OCI-LY1 (cell line): Measurements from ENCODE around the gene TMEM200B.

Experiments used
- H2AFZ ChIP-seq: fragments of 200-600 bp; sonication (generic), shearing (Covaris generic); 2 replicates; pipeline ENCODE4 v1.6.0; 2014; ENCODE audit warnings: antibody characterized with exemption, mild to moderate bottlenecking, low read length
- H3F3A ChIP-seq: fragments of 200-600 bp; sonication (generic), shearing (Covaris generic); 2 replicates; pipeline ENCODE4 v1.6.0; 2014; ENCODE audit warnings: mild to moderate bottlenecking, antibody characterized with exemption, low read length, moderate library complexity; ENCODE audit not compliant: insufficient read depth
- H3K27ac ChIP-seq: fragments of 200-600 bp; sonication (generic); 2 replicates; pipeline ENCODE4 v1.5.1; 2014; ENCODE audit warnings: low read length, mixed run types, mild to moderate bottlenecking, low read depth; ENCODE audit not compliant: poor library complexity, severe bottlenecking
- H3K27me3 ChIP-seq: fragments of 200-600 bp; sonication (generic); 2 replicates; pipeline ENCODE4 v1.6.0; 2014; ENCODE audit warnings: antibody characterized with exemption, mild to moderate bottlenecking, low read length, moderate library complexity; ENCODE audit not compliant: insufficient read depth
- H3K36me3 ChIP-seq: fragments of 200-600 bp; sonication (generic); 2 replicates; pipeline ENCODE4 v1.6.1; 2014; ENCODE audit warnings: mild to moderate bottlenecking, antibody characterized with exemption, low read length, moderate library complexity, mixed read lengths; ENCODE audit not compliant: insufficient read depth
- H3K4me1 ChIP-seq: fragments of 200-600 bp; sonication (generic); 2 replicates; pipeline ENCODE4 v1.5.1; 2014; ENCODE audit warnings: mild to moderate bottlenecking, low read length, moderate library complexity; ENCODE audit not compliant: insufficient read depth, severe bottlenecking
- H3K4me2 ChIP-seq: fragments of 200-600 bp; sonication (generic), shearing (Covaris generic); 2 replicates; pipeline ENCODE4 v1.6.1; 2014; ENCODE audit warnings: low read length
- H3K4me3 ChIP-seq: fragments of 200-600 bp; sonication (generic); 2 replicates; pipeline ENCODE4 v1.5.1; 2014; ENCODE audit warnings: low read length, low read depth, mild to moderate bottlenecking, mixed read lengths; ENCODE audit not compliant: poor library complexity, severe bottlenecking
- H3K79me2 ChIP-seq: fragments of 200-600 bp; shearing (Covaris generic); 2 replicates; pipeline ENCODE4 v1.6.1; 2016; ENCODE audit warnings: mixed run types, low read length, mixed read lengths; ENCODE audit not compliant: insufficient read depth
- H3K9ac ChIP-seq: fragments of 200-600 bp; sonication (generic), shearing (Covaris generic); 2 replicates; pipeline ENCODE4 v1.6.1; 2014; ENCODE audit warnings: mild to moderate bottlenecking, low read length, mixed read lengths
- H3K9me2 ChIP-seq: fragments of 200-600 bp; sonication (generic), shearing (Covaris generic); 2 replicates; pipeline ENCODE4 v1.6.1; 2014; ENCODE audit warnings: low read depth, mild to moderate bottlenecking, low read length, mixed read lengths
- H3K9me3 ChIP-seq: fragments of 200-600 bp; shearing (Covaris generic); 2 replicates; pipeline ENCODE4 v1.6.1; 2014; ENCODE audit warnings: low read length, mixed read lengths
- H4K20me1 ChIP-seq: fragments of 200-600 bp; sonication (generic), shearing (Covaris generic); 2 replicates; pipeline ENCODE4 v1.6.0; 2016; ENCODE audit warnings: mild to moderate bottlenecking, low read length; ENCODE audit not compliant: insufficient read depth
- EZH2 ChIP-seq: fragments of 200-600 bp; sonication (generic), shearing (Covaris generic); IDR thresholded peaks from 2 replicates; pipeline ENCODE4 v1.8.0; 2017; ENCODE audit warnings: borderline replicate concordance, mixed run types, mild to moderate bottlenecking, antibody characterized with exemption, low read length, moderate library complexity, mixed read lengths
- TF ChIP-seq, protein P1 (sequence below): fragments of 200-600 bp; sonication (generic), shearing (Covaris generic); IDR thresholded peaks from 2 replicates; pipeline ENCODE4 v1.5.1; 2017; ENCODE audit warnings: mild to moderate bottlenecking, antibody characterized with exemption, low read length, moderate library complexity, mixed read lengths

The TMEM200B gene

DNA sequence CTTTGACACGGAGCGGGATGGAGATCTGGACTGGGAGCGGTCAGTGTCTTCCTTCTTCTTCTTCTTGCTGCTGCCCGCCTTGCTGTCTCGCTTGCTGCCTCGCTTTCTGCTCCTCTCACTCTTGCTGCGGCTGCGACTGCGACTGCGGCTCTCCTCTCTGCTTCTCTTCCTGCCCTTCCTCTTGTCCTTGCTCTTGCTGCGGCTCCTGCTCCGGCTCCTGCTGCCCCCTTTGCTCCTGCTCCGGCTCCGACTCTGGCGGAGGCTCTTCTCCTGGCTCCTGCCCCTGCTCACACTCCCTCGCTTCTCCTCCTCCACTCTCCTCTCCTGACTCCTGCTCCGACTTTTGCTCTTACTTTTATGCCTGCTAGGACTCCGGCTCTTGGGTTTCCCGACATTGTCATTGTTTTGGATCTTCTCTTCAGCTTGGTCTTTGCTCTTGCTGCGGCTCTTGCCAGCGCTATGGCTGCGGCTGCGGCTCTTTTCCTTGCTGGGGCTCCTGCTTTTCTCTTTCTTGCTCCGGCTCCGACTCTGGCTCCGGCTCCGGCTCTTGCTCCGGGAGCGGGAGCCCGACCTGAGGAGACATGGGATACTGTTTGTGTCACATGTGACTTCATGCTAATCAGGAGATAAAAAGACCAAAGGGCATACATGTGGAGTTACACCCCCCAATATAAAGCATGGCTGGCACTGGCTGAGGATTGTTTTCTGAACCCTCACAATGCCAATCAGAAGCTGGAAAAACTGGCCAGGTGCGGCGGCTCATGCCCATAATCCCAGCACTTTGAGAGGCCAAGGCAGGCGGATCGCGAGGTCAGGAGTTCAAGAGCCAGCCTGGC is 25.2 kb upstream of the TMEM200B start:
- H3K4me3 ChIP-seq: no peak overlapping the region
- H3K27me3 ChIP-seq: no peaks in the 10 kb centered on the region
- H3K27ac ChIP-seq: no peak overlapping the region
- no peaks in the 10 kb centered on the region for H3K79me2 ChIP-seq
- H3K36me3 ChIP-seq: peaks cover 92% of the 10 kb centered on the region
- TF ChIP-seq EZH2: no peak
- TF ChIP-seq, protein P1, sequence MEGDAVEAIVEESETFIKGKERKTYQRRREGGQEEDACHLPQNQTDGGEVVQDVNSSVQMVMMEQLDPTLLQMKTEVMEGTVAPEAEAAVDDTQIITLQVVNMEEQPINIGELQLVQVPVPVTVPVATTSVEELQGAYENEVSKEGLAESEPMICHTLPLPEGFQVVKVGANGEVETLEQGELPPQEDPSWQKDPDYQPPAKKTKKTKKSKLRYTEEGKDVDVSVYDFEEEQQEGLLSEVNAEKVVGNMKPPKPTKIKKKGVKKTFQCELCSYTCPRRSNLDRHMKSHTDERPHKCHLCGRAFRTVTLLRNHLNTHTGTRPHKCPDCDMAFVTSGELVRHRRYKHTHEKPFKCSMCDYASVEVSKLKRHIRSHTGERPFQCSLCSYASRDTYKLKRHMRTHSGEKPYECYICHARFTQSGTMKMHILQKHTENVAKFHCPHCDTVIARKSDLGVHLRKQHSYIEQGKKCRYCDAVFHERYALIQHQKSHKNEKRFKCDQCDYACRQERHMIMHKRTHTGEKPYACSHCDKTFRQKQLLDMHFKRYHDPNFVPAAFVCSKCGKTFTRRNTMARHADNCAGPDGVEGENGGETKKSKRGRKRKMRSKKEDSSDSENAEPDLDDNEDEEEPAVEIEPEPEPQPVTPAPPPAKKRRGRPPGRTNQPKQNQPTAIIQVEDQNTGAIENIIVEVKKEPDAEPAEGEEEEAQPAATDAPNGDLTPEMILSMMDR: no peak
- no peak overlapping the region for H3K9ac ChIP-seq
- H3K4me2 ChIP-seq: no peak overlapping the region
- no peaks in the 10 kb centered on the region for H4K20me1 ChIP-seq
- H3K4me1 ChIP-seq: no peaks in the 10 kb centered on the region
- no peaks in the 10 kb centered on the region for H3F3A ChIP-seq
- no peaks in the 10 kb centered on the region for H3K9me3 ChIP-seq
- no peaks in the 10 kb centered on the region for H3K9me2 ChIP-seq
- H2AFZ ChIP-seq: no peak overlapping the region

DNA sequence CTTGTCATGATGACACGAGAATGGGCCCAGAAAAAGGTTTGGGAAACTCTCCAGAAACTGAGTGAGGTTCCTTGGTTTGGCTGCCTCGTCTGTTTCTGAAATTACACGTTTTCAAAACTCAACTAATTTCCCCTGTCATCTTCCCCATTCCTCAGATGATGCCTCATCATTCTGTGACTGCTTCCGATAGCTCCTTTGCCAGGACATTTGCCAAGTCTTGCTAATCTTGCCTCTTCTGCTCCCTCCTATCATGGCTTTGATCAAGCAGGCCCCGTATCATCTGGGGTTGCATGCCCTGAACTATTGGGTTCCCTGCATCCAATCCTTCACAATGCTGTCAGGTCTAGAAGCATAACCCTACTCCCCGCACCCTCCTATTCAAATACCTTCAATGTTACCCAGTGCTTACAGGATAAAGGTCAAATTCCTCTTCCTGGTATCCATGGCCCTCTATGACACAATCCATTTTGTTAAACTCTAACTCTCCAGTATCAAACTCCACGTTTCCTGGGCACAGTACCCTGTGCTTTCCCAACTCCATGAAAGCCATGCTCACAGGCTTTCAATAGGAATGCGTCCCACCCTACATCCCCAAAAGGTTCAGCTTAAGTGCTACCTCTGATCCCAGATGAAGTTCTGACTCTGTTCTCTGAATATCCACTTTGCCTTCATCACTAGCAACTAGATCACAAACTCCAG is 22.2 kb upstream of the TMEM200B start:
- H3K36me3 ChIP-seq: peaks cover 62% of the 10 kb centered on the region
- H2AFZ ChIP-seq: no peak overlapping the region
- H4K20me1 ChIP-seq: no peaks in the 10 kb centered on the region
- no peak overlapping the region for H3K9ac ChIP-seq
- H3K4me3 ChIP-seq: no peak overlapping the region
- H3K4me2 ChIP-seq: no peak overlapping the region
- H3K27ac ChIP-seq: no peak overlapping the region
- no peaks in the 10 kb centered on the region for H3K9me3 ChIP-seq
- no peaks in the 10 kb centered on the region for H3K9me2 ChIP-seq
- H3K4me1 ChIP-seq: no peaks in the 10 kb centered on the region
- no peaks in the 10 kb centered on the region for H3K79me2 ChIP-seq
- H3F3A ChIP-seq: no peaks in the 10 kb centered on the region; the same call in 1 of the 2 replicates
- TF ChIP-seq, protein P1: no peak
- no peak for TF ChIP-seq EZH2
- no peaks in the 10 kb centered on the region for H3K27me3 ChIP-seq

DNA sequence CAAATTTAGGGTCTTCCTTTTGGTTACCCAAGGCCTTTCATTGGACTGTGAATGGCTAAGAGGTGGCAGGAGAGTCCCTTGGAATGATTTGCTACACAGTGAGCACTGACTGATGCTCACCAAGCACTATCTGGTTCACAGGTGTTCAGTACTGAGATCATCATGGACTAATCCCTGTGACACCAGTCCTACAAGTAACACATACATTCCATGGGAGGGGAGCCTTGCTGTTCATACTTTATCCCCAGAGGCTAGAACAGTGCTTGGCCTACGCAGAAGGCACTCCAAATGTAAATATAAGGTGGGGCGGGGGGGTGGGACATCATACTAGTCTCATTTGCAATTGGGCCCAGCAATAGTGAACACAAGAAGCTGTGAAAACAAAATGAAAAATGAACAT is 20.5 kb upstream of the TMEM200B start:
- no peaks in the 10 kb centered on the region for H3K27me3 ChIP-seq
- H3K4me3 ChIP-seq: no peak overlapping the region
- H3K9ac ChIP-seq: no peak overlapping the region
- peaks cover 47% of the 10 kb centered on the region for H3K36me3 ChIP-seq
- H3K27ac ChIP-seq: no peak overlapping the region
- no peaks in the 10 kb centered on the region for H3K4me1 ChIP-seq
- H3K4me2 ChIP-seq: no peak overlapping the region
- H3K9me3 ChIP-seq: no peaks in the 10 kb centered on the region
- no peaks in the 10 kb centered on the region for H3K9me2 ChIP-seq
- no peaks in the 10 kb centered on the region; the same call in 1 of the 2 replicates for H3F3A ChIP-seq
- H2AFZ ChIP-seq: no peak overlapping the region
- H4K20me1 ChIP-seq: no peaks in the 10 kb centered on the region
- H3K79me2 ChIP-seq: no peaks in the 10 kb centered on the region
- TF ChIP-seq EZH2: no peak
- TF ChIP-seq, protein P1: no peak
